K562 (cell line): ENCODE results near the gene CRYZL1. TPM values are rescaled to one million over a fixed set of nuclear protein-coding genes. Genes with fewer than 3 reads are reported as not detected.
A peak's percentile ranks its signal among the peaks of the same experiment; 100 is the strongest.

ENCODE experiments used
- CHD2 ChIP-seq: IDR thresholded peaks from 2 replicates; pipeline ENCODE4 v1.6.1; 2011; ENCODE audit warnings: low read depth, low read length
- CREB3 ChIP-seq: fragments of 450-650 bp; conservative IDR thresholded peaks from 2 replicates; pipeline ENCODE4 v1.6.1; 2016; ENCODE audit warnings: missing genetic modification characterization, low read depth, mild to moderate bottlenecking, missing compliant biosample characterization, moderate library complexity
- ERF ChIP-seq: fragments of 450-650 bp; formaldehyde crosslinking; IDR thresholded peaks from 2 replicates; pipeline ENCODE4 v1.4.0; 2020; ENCODE audit warnings: mild to moderate bottlenecking, mixed read lengths
- HDAC3 ChIP-seq: fragments of 450-650 bp; IDR thresholded peaks from 2 replicates; pipeline ENCODE4 v1.6.1; 2018; ENCODE audit warnings: borderline replicate concordance, mild to moderate bottlenecking, moderate library complexity; ENCODE audit not compliant: partially characterized antibody
- IFI16 ChIP-seq: fragments of 250-450 bp; sonication (Bioruptor Pico); IDR thresholded peaks from 2 replicates; pipeline ENCODE4 v2.1.2; 2022; ENCODE audit warnings: mild to moderate bottlenecking, inconsistent platforms
- IRF2 ChIP-seq: sonication (generic); formaldehyde crosslinking; IDR thresholded peaks from 2 replicates; pipeline ENCODE4 v1.8.1; 2022; ENCODE audit warnings: mild to moderate bottlenecking, missing genetic modification reagents
- JUND ChIP-seq, 2 experiments: IDR thresholded peaks; 2 replicates in 1 of 2; 3 replicates in 1 of 2; pipeline ENCODE4 v1.6.1; 2011; ENCODE audit warnings: borderline replicate concordance in 2 of 2, low read depth in 2 of 2, low read length in 2 of 2, improper control_type of control experiment in 1 of 2, missing biosample characterization in 1 of 2, missing genetic modification characterization in 1 of 2, missing genetic modification reagents in 1 of 2
- KDM5B ChIP-seq: fragments of 200-600 bp; sonication (generic); IDR thresholded peaks from 2 replicates; pipeline ENCODE4 v1.6.1; 2012; ENCODE audit warnings: low read depth, mild to moderate bottlenecking, moderate library complexity, low read length, control low read depth, inconsistent platforms; ENCODE audit not compliant: insufficient replicate concordance
- MAFF ChIP-seq: IDR thresholded peaks from 2 replicates; pipeline ENCODE4 v1.6.1; 2012; ENCODE audit warnings: low read length, improper control_type of control experiment
- MTA3 ChIP-seq: fragments of 450-650 bp; formaldehyde crosslinking; IDR thresholded peaks from 2 replicates; pipeline ENCODE4 v1.6.1; 2017; ENCODE audit warnings: mild to moderate bottlenecking, borderline replicate concordance
- POLR3G ChIP-seq: IDR thresholded peaks from 2 replicates; pipeline ENCODE4 v1.6.1; 2011; ENCODE audit not compliant: insufficient read length, insufficient replicate concordance; ENCODE audit errors: extremely low read depth
- POU5F1 ChIP-seq: fragments of 150-350 bp; IDR thresholded peaks from 2 replicates; pipeline ENCODE4 v1.6.1; 2014; ENCODE audit warnings: borderline replicate concordance, low read length, low read depth, mild to moderate bottlenecking; ENCODE audit not compliant: partially characterized antibody
- PURB ChIP-seq: sonication (generic); formaldehyde crosslinking; IDR thresholded peaks from 2 replicates; pipeline ENCODE4 v1.9.0; 2021; ENCODE audit warnings: low read depth, mild to moderate bottlenecking, missing genetic modification reagents
- PYGO2 ChIP-seq: fragments of 450-650 bp; IDR thresholded peaks from 2 replicates; pipeline ENCODE4 v1.6.1; 2016; ENCODE audit warnings: mild to moderate bottlenecking, missing genetic modification characterization, moderate library complexity, missing compliant biosample characterization
- SAFB2 ChIP-seq: fragments of 200-400 bp; formaldehyde crosslinking; IDR thresholded peaks from 2 replicates; pipeline ENCODE4 v1.6.1; 2018; ENCODE audit warnings: borderline replicate concordance, low read length, low read depth, moderate library complexity; ENCODE audit not compliant: severe bottlenecking
- SRSF9 ChIP-seq: fragments of 200-400 bp; formaldehyde crosslinking; IDR thresholded peaks from 2 replicates; pipeline ENCODE4 v1.6.1; 2017; ENCODE audit warnings: low read depth, low read length, borderline replicate concordance
- ZBTB17 ChIP-seq: fragments of 450-650 bp; formaldehyde crosslinking; IDR thresholded peaks from 2 replicates; pipeline ENCODE4 v1.4.0; 2020; ENCODE audit warnings: mild to moderate bottlenecking
- ZBTB26 ChIP-seq: fragments of 450-650 bp; formaldehyde crosslinking; IDR thresholded peaks from 2 replicates; pipeline ENCODE4 v1.4.0; 2022; ENCODE audit warnings: missing genetic modification characterization
- ZC3H4 ChIP-seq: sonication (generic); formaldehyde crosslinking; IDR thresholded peaks from 2 replicates; pipeline ENCODE4 v1.9.0; 2021; ENCODE audit warnings: missing genetic modification reagents, borderline replicate concordance
- ZFX ChIP-seq: sonication (generic); formaldehyde crosslinking; IDR thresholded peaks from 2 replicates; pipeline ENCODE4 v1.8.0; 2022; ENCODE audit warnings: mild to moderate bottlenecking, missing genetic modification reagents, moderate library complexity
- ZKSCAN8 ChIP-seq: fragments of 200-800 bp; sonication (Bioruptor generic); IDR thresholded peaks from 2 replicates; pipeline ENCODE4 v1.6.1; 2016; ENCODE audit warnings: missing genetic modification characterization, missing compliant biosample characterization
- ZNF165 ChIP-seq: fragments of 250-450 bp; sonication (Bioruptor Pico); IDR thresholded peaks from 2 replicates; pipeline ENCODE4 v1.4.0; 2020; ENCODE audit warnings: borderline replicate concordance
- ZNF274 ChIP-seq: IDR thresholded peaks from 2 replicates; pipeline ENCODE4 v1.6.1; 2011; ENCODE audit warnings: low read depth, mild to moderate bottlenecking, low read length, moderate library complexity, borderline replicate concordance
- ZNF280A ChIP-seq: fragments of 450-650 bp; IDR thresholded peaks from 2 replicates; pipeline ENCODE4 v1.6.1; 2018; ENCODE audit warnings: mild to moderate bottlenecking, low read depth; ENCODE audit not compliant: partially characterized antibody
- ZNF589 ChIP-seq: fragments of 200-800 bp; sonication (Bioruptor generic); IDR thresholded peaks from 2 replicates; pipeline ENCODE4 v1.6.1; 2016; ENCODE audit warnings: low read depth, missing genetic modification characterization, missing compliant biosample characterization
- polyA plus RNA-seq, 8 experiments: library from polyadenylated mRNA; depleted of rRNA in 4 of 8; stranded (reverse) in 5 of 8; unstranded in 3 of 8; fragments of >200 nt; fragmentation: Nextera tagmentation in 2 of 8; fragmentation: Illumina TruSeq in 1 of 8; extraction: Ambion mirVana in 2 of 8; extraction: Trizol in 1 of 8; gene quantifications; 2 replicates each; pipeline versions ENCODE4 v1.2.1 to v1.2.3, GENCODE V29; 2011 to 2014; ENCODE audit warnings: inconsistent platforms in 1 of 8, missing spikeins in 1 of 8
- total RNA-seq, 7 experiments: library from RNA; depleted of rRNA in 6 of 7; stranded (reverse); fragments of >200 nt in 6 of 7; fragmentation: Illumina TruSeq in 2 of 7; extraction: Trizol in 2 of 7; gene quantifications; 2 replicates each; pipeline versions ENCODE4 v1.2.1 to v1.2.3, GENCODE V29; 2011 to 2021; ENCODE audit warnings: low replicate concordance in 1 of 7

CRYZL1 gene
- total and polyA plus RNA-seq, 9 of the 15 experiments (the other 6 are each of a cell fraction or from before 2014, with no cell fraction given) = 19.9 to 98.2 (median 39.2) TPM

GRCh38 chr21:33641352-33642026 lies at the start of gene CRYZL1 (continued):
- TF ChIP-seq SRSF9 (no peak), IFI16 (no peak), KDM5B (peak; percentile 77), PYGO2 (tag) (no peak), MAFF (no peak), ZKSCAN8 (CRISPR knock-in tag) (no peak), HDAC3 (no peak), POU5F1 (peak; percentile 62), ZNF274 (no peak), SAFB2 (no peak), ZBTB26 (no peak), JUND (IDR thresholded peaks at IDR 0.05; ENCODE audit: borderline replicate concordance, low read depth, low read length) (no peak; the same call in none of the 2 replicates), JUND (tag; IDR thresholded peaks at IDR 0.05; ENCODE audit: borderline replicate concordance, low read depth, low read length) (peak; percentile 52; the same call in 2 of the 3 replicates), ZC3H4 (CRISPR knock-in tag) (no peak), ERF (CRISPR knock-in tag) (no peak), ZFX (CRISPR knock-in tag) (peak; percentile 100), CHD2 (peak; percentile 85), IRF2 (CRISPR knock-in tag) (no peak), CREB3 (tag) (no peak), ZBTB17 (CRISPR knock-in tag) (peak; percentile 91), ZNF165 (0 out of 2 replicates have a peak, but pooled peaks have one; percentile 68), MTA3 (peak; percentile 70; the same call in 1 of the 2 replicates), PURB (CRISPR knock-in tag) (no peak), ZNF589 (no peak; the same call in 1 of the 2 replicates), ZNF280A (no peak), POLR3G (no peak)
